HEK293 (cell line): Measurements from ENCODE around the gene CIROP.

Experiments
- CTCF ChIA-PET: fragments of 350-600 bp; formaldehyde crosslinking; extraction: SDS; loops from one replicate; lab custom pipeline; 2021; ENCODE audit warnings: antibody characterized with exemption; lab: Yijun Ruan, JAX
- POLR2A ChIA-PET: fragments of 300-600 bp; formaldehyde crosslinking; extraction: SDS; loops from one replicate; lab custom pipeline; 2020; ENCODE audit warnings: antibody characterized with exemption, inconsistent platforms; lab: Yijun Ruan, JAX
- H3K27ac ChIP-seq: fragments of 200-500 bp; sonication (Bioruptor generic); 2 replicates; pipeline ENCODE4 v1.5.1; 2014; ENCODE audit warnings: low read depth, low read length, control low read depth, inconsistent platforms; ENCODE audit errors: extremely low read depth
- H3K36me3 ChIP-seq, 2 experiments: fragments of 200-500 bp in 1 of 2; sonication (Bioruptor generic) in 1 of 2; 1 replicate in 1 of 2; 2 replicates in 1 of 2; pipeline ENCODE4 v1.5.1; 2014 to 2017; ENCODE audit warnings: inconsistent platforms in 2 of 2, low read length in 2 of 2; ENCODE audit not compliant: control insufficient read depth in 2 of 2, insufficient read depth in 1 of 2
- H3K4me1 ChIP-seq: fragments of 200-500 bp; sonication (Bioruptor generic); 2 replicates; pipeline ENCODE4 v1.5.1; 2014; ENCODE audit warnings: mild to moderate bottlenecking, low read length, inconsistent platforms; ENCODE audit not compliant: control insufficient read depth, insufficient read depth
- H3K4me3 ChIP-seq: 2 replicates; pipeline ENCODE4 v1.5.1; 2011; ENCODE audit warnings: low read depth, mild to moderate bottlenecking, control low read depth, low read length, moderate library complexity
- H3K9me3 ChIP-seq: fragments of 200-500 bp; sonication (Bioruptor generic); 2 replicates; pipeline ENCODE4 v1.5.1; 2014; ENCODE audit warnings: low read depth, low read length, inconsistent platforms; ENCODE audit not compliant: control insufficient read depth, insufficient read depth
- GLI4 ChIP-seq: fragments of 450-650 bp; formaldehyde crosslinking; IDR thresholded peaks from 2 replicates; pipeline ENCODE4 v1.5.1; 2016; ENCODE audit warnings: missing biosample characterization, missing genetic modification characterization
- ZBTB17 ChIP-seq: fragments of 450-650 bp; formaldehyde crosslinking; IDR thresholded peaks from 2 replicates; pipeline ENCODE4 v1.5.1; 2016; ENCODE audit warnings: missing biosample characterization, missing genetic modification characterization
- ZBTB8A ChIP-seq: fragments of 450-650 bp; formaldehyde crosslinking; IDR thresholded peaks from 2 replicates; pipeline ENCODE4 v1.5.1; 2016; ENCODE audit warnings: missing biosample characterization, missing genetic modification characterization
- ZNF23 ChIP-seq: fragments of 450-650 bp; formaldehyde crosslinking; IDR thresholded peaks from 2 replicates; pipeline ENCODE4 v1.5.1; 2016; ENCODE audit warnings: missing biosample characterization, missing genetic modification characterization, borderline replicate concordance
- ZNF394 ChIP-seq: fragments of 450-650 bp; formaldehyde crosslinking; IDR thresholded peaks from 2 replicates; pipeline ENCODE4 v1.5.1; 2016; ENCODE audit warnings: missing biosample characterization, missing genetic modification characterization, mild to moderate bottlenecking, moderate library complexity, borderline replicate concordance
- ZNF514 ChIP-seq: fragments of 450-650 bp; formaldehyde crosslinking; IDR thresholded peaks from 2 replicates; pipeline ENCODE4 v1.5.1; 2016; ENCODE audit warnings: missing biosample characterization, missing genetic modification characterization
- ZNF521 ChIP-seq: fragments of 450-650 bp; formaldehyde crosslinking; IDR thresholded peaks from 2 replicates; pipeline ENCODE4 v1.5.1; 2017; ENCODE audit warnings: missing biosample characterization, mild to moderate bottlenecking, missing genetic modification characterization
- ZNF530 ChIP-seq: fragments of 450-650 bp; formaldehyde crosslinking; IDR thresholded peaks from 2 replicates; pipeline ENCODE4 v1.5.1; 2016; ENCODE audit warnings: low read depth, missing biosample characterization, missing genetic modification characterization
- ZNF558 ChIP-seq: fragments of 450-650 bp; formaldehyde crosslinking; IDR thresholded peaks from 2 replicates; pipeline ENCODE4 v1.5.1; 2016; ENCODE audit warnings: missing biosample characterization, missing genetic modification characterization
- ZNF677 ChIP-seq: fragments of 450-650 bp; IDR thresholded peaks from 2 replicates; pipeline ENCODE4 v1.5.0; 2018; ENCODE audit warnings: missing biosample characterization, mild to moderate bottlenecking, missing genetic modification characterization, moderate library complexity
- ZNF768 ChIP-seq: fragments of 450-650 bp; formaldehyde crosslinking; IDR thresholded peaks from 2 replicates; pipeline ENCODE4 v1.5.1; 2018; ENCODE audit warnings: missing biosample characterization, mild to moderate bottlenecking, missing genetic modification characterization
- TF ChIP-seq, protein P1 (sequence below): fragments of 450-650 bp; formaldehyde crosslinking; IDR thresholded peaks from 2 replicates; pipeline ENCODE4 v1.5.1; 2016; ENCODE audit warnings: missing biosample characterization, missing genetic modification characterization
- TF ChIP-seq, protein P2 (sequence below): fragments of 450-650 bp; formaldehyde crosslinking; IDR thresholded peaks from 2 replicates; pipeline ENCODE4 v1.5.1; 2016; ENCODE audit warnings: missing biosample characterization, missing genetic modification characterization
- TF ChIP-seq, protein P3 (sequence below): fragments of 450-650 bp; formaldehyde crosslinking; conservative IDR thresholded peaks from 2 replicates; pipeline ENCODE4 v1.5.1; 2016; ENCODE audit warnings: low read depth, missing biosample characterization, missing genetic modification characterization
- TF ChIP-seq, protein P4 (sequence below): fragments of 450-650 bp; formaldehyde crosslinking; conservative IDR thresholded peaks from 2 replicates; pipeline ENCODE4 v1.5.1; 2016; ENCODE audit warnings: low read depth, missing biosample characterization, missing genetic modification characterization

Gene CIROP

DNA sequence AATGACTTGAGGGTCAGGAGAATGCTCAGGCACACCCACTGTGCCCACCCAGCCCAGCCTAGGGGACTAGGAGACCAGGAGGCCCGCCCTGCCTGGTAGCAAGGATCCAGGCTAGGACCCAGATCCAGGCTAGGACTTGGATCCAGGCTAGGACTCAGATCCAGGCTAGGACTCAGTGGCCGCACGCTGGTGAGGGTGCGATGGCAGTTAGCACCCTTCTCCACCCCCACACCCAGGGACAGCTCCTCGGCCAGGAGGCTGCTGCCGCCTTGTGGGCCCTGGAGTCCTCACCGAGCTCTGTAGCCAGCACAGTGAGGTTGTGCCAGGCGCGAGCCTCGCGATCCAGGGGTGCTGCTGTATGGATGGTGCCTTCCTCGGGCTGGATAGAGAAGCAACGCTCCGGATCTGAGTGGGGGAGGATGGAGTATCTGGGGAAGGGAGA, 52.6 kb downstream of the CIROP start (continued):
- TF ChIP-seq, protein P1, sequence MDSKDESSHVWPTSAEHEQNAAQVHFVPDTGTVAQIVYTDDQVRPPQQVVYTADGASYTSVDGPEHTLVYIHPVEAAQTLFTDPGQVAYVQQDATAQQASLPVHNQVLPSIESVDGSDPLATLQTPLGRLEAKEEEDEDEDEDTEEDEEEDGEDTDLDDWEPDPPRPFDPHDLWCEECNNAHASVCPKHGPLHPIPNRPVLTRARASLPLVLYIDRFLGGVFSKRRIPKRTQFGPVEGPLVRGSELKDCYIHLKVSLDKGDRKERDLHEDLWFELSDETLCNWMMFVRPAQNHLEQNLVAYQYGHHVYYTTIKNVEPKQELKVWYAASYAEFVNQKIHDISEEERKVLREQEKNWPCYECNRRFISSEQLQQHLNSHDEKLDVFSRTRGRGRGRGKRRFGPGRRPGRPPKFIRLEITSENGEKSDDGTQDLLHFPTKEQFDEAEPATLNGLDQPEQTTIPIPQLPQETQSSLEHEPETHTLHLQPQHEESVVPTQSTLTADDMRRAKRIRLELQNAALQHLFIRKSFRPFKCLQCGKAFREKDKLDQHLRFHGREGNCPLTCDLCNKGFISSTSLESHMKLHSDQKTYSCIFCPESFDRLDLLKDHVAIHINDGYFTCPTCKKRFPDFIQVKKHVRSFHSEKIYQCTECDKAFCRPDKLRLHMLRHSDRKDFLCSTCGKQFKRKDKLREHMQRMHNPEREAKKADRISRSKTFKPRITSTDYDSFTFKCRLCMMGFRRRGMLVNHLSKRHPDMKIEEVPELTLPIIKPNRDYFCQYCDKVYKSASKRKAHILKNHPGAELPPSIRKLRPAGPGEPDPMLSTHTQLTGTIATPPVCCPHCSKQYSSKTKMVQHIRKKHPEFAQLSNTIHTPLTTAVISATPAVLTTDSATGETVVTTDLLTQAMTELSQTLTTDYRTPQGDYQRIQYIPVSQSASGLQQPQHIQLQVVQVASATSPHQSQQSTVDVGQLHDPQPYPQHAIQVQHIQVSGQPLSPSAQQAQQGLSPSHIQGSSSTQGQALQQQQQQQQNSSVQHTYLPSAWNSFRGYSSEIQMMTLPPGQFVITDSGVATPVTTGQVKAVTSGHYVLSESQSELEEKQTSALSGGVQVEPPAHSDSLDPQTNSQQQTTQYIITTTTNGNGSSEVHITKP, result peak; percentile 60
- TF ChIP-seq, protein P2, sequence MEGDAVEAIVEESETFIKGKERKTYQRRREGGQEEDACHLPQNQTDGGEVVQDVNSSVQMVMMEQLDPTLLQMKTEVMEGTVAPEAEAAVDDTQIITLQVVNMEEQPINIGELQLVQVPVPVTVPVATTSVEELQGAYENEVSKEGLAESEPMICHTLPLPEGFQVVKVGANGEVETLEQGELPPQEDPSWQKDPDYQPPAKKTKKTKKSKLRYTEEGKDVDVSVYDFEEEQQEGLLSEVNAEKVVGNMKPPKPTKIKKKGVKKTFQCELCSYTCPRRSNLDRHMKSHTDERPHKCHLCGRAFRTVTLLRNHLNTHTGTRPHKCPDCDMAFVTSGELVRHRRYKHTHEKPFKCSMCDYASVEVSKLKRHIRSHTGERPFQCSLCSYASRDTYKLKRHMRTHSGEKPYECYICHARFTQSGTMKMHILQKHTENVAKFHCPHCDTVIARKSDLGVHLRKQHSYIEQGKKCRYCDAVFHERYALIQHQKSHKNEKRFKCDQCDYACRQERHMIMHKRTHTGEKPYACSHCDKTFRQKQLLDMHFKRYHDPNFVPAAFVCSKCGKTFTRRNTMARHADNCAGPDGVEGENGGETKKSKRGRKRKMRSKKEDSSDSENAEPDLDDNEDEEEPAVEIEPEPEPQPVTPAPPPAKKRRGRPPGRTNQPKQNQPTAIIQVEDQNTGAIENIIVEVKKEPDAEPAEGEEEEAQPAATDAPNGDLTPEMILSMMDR, result peak; percentile 82
- TF ChIP-seq ZNF23 (no peak), ZBTB17 (peak; percentile 67), ZNF514 (tag by site-specific recombination) (no peak), ZNF394 (tag by site-specific recombination) (peak; percentile 59; the same call in 1 of the 2 replicates)

DNA sequence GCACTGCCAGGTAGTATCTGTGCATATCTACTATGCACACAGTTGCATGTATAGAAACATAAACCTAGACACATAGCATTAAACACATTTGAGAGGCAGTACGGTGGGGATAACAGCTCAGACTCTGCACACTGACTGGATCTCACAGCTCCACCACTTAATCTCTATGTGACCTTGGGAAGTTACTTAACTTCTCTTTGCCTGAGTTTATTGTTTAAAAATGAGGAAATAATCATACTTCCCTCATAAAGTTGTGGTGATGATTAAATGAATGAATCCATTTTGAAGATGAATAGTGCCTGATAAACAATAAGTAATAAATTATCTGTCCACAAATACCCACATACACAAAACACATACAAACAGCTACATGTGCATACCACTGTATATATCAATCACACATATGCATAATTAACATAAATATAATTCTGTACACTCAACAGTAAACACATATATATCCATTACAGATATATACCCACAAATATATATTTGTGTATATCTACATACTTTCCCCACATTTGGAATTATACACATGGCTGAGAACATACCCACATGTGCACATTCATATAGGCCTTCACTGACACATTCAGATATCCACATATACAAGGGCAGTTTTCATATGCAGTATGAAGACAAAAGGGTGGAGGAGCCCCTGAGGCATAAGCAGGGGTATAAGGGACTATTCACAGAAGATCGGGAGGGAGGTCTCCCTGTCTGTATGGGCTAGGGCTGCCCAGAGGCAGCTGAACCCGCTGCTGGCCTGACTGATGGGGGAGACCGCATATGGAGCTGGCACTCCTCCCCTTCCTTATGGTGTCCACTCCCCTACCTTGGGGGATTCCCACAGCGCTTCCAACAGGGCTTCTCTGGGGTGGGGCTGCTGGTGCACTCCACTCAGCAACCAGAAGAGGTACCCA, 53.4 kb downstream of the CIROP start:
- H3K4me1 ChIP-seq, result 0 out of 2 replicates have a peak, but pooled peaks cover 2% of the 10 kb centered on the region
- TF ChIP-seq ZNF768 (tag by site-specific recombination), result no peak
- TF ChIP-seq GLI4, result no peak
- TF ChIP-seq, protein P3, sequence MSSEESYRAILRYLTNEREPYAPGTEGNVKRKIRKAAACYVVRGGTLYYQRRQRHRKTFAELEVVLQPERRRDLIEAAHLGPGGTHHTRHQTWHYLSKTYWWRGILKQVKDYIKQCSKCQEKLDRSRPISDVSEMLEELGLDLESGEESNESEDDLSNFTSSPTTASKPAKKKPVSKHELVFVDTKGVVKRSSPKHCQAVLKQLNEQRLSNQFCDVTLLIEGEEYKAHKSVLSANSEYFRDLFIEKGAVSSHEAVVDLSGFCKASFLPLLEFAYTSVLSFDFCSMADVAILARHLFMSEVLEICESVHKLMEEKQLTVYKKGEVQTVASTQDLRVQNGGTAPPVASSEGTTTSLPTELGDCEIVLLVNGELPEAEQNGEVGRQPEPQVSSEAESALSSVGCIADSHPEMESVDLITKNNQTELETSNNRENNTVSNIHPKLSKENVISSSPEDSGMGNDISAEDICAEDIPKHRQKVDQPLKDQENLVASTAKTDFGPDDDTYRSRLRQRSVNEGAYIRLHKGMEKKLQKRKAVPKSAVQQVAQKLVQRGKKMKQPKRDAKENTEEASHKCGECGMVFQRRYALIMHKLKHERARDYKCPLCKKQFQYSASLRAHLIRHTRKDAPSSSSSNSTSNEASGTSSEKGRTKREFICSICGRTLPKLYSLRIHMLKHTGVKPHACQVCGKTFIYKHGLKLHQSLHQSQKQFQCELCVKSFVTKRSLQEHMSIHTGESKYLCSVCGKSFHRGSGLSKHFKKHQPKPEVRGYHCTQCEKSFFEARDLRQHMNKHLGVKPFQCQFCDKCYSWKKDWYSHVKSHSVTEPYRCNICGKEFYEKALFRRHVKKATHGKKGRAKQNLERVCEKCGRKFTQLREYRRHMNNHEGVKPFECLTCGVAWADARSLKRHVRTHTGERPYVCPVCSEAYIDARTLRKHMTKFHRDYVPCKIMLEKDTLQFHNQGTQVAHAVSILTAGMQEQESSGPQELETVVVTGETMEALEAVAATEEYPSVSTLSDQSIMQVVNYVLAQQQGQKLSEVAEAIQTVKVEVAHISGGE (tag by site-specific recombination), result no peak
- no peak for TF ChIP-seq ZNF677 (tag by site-specific recombination)
- TF ChIP-seq ZNF530 (tag by site-specific recombination), result no peak
- TF ChIP-seq, protein P4, sequence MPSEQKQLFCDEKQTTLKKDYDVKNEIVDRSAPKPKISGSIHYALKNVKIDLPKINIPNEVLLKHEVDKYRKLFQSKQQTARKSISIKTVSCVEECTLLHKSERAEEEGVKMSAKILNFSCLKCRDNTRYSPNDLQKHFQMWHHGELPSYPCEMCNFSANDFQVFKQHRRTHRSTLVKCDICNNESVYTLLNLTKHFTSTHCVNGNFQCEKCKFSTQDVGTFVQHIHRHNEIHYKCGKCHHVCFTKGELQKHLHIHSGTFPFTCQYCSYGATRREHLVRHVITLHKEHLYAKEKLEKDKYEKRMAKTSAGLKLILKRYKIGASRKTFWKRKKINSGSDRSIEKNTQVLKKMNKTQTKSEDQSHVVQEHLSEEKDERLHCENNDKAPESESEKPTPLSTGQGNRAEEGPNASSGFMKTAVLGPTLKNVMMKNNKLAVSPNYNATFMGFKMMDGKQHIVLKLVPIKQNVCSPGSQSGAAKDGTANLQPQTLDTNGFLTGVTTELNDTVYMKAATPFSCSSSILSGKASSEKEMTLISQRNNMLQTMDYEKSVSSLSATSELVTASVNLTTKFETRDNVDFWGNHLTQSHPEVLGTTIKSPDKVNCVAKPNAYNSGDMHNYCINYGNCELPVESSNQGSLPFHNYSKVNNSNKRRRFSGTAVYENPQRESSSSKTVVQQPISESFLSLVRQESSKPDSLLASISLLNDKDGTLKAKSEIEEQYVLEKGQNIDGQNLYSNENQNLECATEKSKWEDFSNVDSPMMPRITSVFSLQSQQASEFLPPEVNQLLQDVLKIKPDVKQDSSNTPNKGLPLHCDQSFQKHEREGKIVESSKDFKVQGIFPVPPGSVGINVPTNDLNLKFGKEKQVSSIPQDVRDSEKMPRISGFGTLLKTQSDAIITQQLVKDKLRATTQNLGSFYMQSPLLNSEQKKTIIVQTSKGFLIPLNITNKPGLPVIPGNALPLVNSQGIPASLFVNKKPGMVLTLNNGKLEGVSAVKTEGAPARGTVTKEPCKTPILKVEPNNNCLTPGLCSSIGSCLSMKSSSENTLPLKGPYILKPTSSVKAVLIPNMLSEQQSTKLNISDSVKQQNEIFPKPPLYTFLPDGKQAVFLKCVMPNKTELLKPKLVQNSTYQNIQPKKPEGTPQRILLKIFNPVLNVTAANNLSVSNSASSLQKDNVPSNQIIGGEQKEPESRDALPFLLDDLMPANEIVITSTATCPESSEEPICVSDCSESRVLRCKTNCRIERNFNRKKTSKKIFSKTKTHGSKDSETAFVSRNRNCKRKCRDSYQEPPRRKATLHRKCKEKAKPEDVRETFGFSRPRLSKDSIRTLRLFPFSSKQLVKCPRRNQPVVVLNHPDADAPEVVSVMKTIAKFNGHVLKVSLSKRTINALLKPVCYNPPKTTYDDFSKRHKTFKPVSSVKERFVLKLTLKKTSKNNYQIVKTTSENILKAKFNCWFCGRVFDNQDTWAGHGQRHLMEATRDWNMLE (tag by site-specific recombination), result no peak
- TF ChIP-seq ZBTB8A (tag by site-specific recombination), result no peak
- TF ChIP-seq ZNF558, result no peak
- TF ChIP-seq ZNF521 (tag by site-specific recombination), result no peak
- ChIA-PET POLR2A (interaction anchor here (0.8 kb wide), 1 partner anchor 69 kb away, joined by 3 read pairs; the partner anchor contains the start of gene AJUBA), CTCF (interaction anchor here (0.7 to 16.2 kb wide), 3 partner anchors 17 to 144 kb away, joined by 3 to 469 read pairs (median 3); partner anchors contain the start of gene AJUBA)
- H3K36me3 ChIP-seq, result peaks cover 0 to 62% of the 10 kb centered on the region in 2 experiments; a peak in 1 of 3 replicates
- no peak overlapping the region for H3K4me3 ChIP-seq
- no peak overlapping the region for H3K27ac ChIP-seq
- no peaks in the 10 kb centered on the region for H3K9me3 ChIP-seq
